ENCODE results near the gene GIPR. TPM values are rescaled to one million over a fixed set of nuclear protein-coding genes. Genes with fewer than 3 reads are reported as not detected.

The GIPR gene
- total RNA-seq, 1 experiment from 2014 or later, result 0.61 TPM

GRCh38 chr19:45643927-45644771, 23.9 kb upstream of the GIPR start:
- H3K23ac ChIP-seq (ENCODE audit: insufficient read length, low read depth, low read length), result no peak overlapping the region
- no peak overlapping the region for H3K56ac ChIP-seq (ENCODE audit: insufficient read length, low read depth, low read length)
- H4K20me1 ChIP-seq (ENCODE audit: control insufficient read depth, insufficient read depth, insufficient read length), result no peaks in the 10 kb centered on the region
- DNase-seq, result no peak
- no peaks in the 10 kb centered on the region for H3K27me3 ChIP-seq (ENCODE audit: insufficient read depth, low read length)
- no peaks in the 10 kb centered on the region for H3K9me3 ChIP-seq (ENCODE audit: control insufficient read depth, low read depth, low read length)
- peaks cover 27 to 37% of the 10 kb centered on the region in 2 experiments for H3K4me1 Mint-ChIP-seq
- peak overlapping the region; percentile 77 to 92 for H3K4me3 Mint-ChIP-seq
- H3K18ac ChIP-seq (ENCODE audit: insufficient read length, low read depth, low read length), result no peak overlapping the region
- no peaks in the 10 kb centered on the region for H3K79me1 ChIP-seq (ENCODE audit: insufficient read depth, low read depth, low read length, poor library complexity, severe bottlenecking)
- H3K27ac ChIP-seq (ENCODE audit: insufficient read length, low read depth, low read length), result no peak overlapping the region
- no peak overlapping the region for H3K4ac ChIP-seq (ENCODE audit: low read depth, low read length)
- H3K4me1 ChIP-seq (ENCODE audit: insufficient read depth, low read length), result peaks cover 3% of the 10 kb centered on the region; the same call in 1 of the 2 replicates
- H3K27me3 Mint-ChIP-seq (ENCODE audit: low read depth), result peaks cover 12% of the 10 kb centered on the region
- no peak overlapping the region for H2BK12ac ChIP-seq (ENCODE audit: insufficient read length, low read depth, low read length)
- no peak overlapping the region for H2BK20ac ChIP-seq (ENCODE audit: low read depth, low read length, poor library complexity, severe bottlenecking)
- no peak overlapping the region for H2AFZ ChIP-seq (ENCODE audit: low read length)
- H3K79me2 ChIP-seq (ENCODE audit: insufficient read depth, low read length), result no peaks in the 10 kb centered on the region
- no peak overlapping the region for H3K14ac ChIP-seq (ENCODE audit: insufficient read depth, low read length)
- no peak for TF ChIP-seq CTCF (conservative IDR thresholded peaks at IDR 0.05)
- H3T11ph ChIP-seq (ENCODE audit: low read length), result no peak overlapping the region
- peak overlapping the region; percentile 60 for H3K4me2 ChIP-seq (ENCODE audit: insufficient read depth, insufficient read length, low read length)
- no peak overlapping the region for H2BK15ac ChIP-seq (ENCODE audit: low read depth, low read length)
- peaks cover 13% of the 10 kb centered on the region for H3K23me2 ChIP-seq (ENCODE audit: insufficient read length, low read depth, low read length, poor library complexity, severe bottlenecking)
- H2AK5ac ChIP-seq (ENCODE audit: insufficient read length, low read length), result no peak overlapping the region
- WGBS (ENCODE audit: extremely low coverage, insufficient read length, low lambda C conversion rate), result no CpG with 5 or more reads among the region's 14 CpGs
- no peak overlapping the region for H4K8ac ChIP-seq (replicated peaks; ENCODE audit: insufficient read length, low read depth, low read length)
- no peak overlapping the region for H4K5ac ChIP-seq (ENCODE audit: insufficient read length, low read depth, low read length)
- peaks cover 3 to 6% of the 10 kb centered on the region in 2 experiments; a peak in 3 of 5 replicates for H3K9me3 Mint-ChIP-seq
- no peaks in the 10 kb centered on the region; a peak in 1 of 7 replicates for H3K36me3 Mint-ChIP-seq (ENCODE audit: insufficient read depth in 1 of 3, low read depth in 3 of 3)
- no peak overlapping the region for H2BK120ac ChIP-seq (ENCODE audit: low read depth, low read length, poor library complexity, severe bottlenecking)
- no peak overlapping the region for H4K91ac ChIP-seq (ENCODE audit: insufficient read length, low read depth, low read length)
- H3K9ac ChIP-seq (ENCODE audit: extremely low read depth, insufficient read length, low read length), result no peak overlapping the region
- no peak overlapping the region for H2BK5ac ChIP-seq (ENCODE audit: insufficient read length, low read length)
- H3K27ac Mint-ChIP-seq, result peak overlapping the region in 1 of 3 experiments; percentile 25; a peak in 1 of 7 replicates

Data from H9 (cell line).